GM12864 (cell line): ENCODE results near the gene TMEM63A.
"Not testable (repeated sequence)": the region's sequence is repeated elsewhere in the genome, so short reads cannot be mapped to it uniquely, and the experiment has no call there.

Experiments used
- DNase-seq: peaks from one replicate; pipeline ENCODE4 v3.0.0-alpha.2; 2011; ENCODE audit warnings: low read depth
- H3K4me3 ChIP-seq: 2 replicates; pipeline ENCODE4 v1.5.1; 2011; ENCODE audit warnings: mild to moderate bottlenecking, low read depth, low read length, control low read depth
- TF ChIP-seq, protein P1 (sequence below): IDR thresholded peaks from 2 replicates; pipeline ENCODE4 v1.5.1; 2011; ENCODE audit warnings: low read depth, mild to moderate bottlenecking, moderate library complexity, low read length, control low read depth, inconsistent platforms; ENCODE audit errors: missing control alignments

Gene TMEM63A

DNA sequence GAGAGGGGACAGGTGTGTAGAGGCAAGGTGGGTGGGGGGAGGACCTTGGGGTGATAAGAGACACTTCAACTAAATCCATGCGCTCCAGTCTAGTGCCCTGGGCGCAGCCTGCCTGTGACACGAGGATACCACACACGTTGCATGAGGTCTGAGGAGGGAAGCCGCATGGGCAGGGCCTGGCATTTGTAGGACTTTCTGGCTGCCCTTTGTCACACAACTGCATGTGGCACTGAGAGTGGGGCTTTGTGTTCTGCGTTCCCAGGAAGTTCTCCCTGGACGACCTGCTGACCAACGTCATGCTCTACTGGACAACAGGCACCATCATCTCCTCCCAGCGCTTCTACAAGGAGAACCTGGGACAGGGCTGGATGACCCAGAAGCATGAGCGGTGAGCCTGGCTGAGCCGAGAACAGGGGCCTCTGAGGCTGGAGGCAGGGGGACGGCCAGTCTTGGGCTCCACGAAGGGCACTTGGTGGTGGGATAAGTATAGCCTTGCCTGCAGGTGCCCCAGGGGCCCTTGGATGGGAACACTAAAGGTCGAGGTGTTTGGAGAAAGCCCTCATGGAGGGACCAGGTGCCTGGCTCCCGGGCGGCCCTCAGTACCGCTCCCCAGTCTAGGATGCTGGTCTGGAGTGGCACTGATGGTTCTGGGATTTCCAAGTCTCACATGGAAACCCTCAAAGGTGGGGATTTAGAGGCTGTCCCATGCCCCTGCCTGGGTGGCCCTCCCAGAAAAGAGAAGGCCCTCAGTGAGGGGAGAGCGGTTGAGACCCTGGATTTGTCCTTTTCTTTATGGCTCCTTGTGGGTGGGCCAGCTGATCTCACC, 37.7 kb downstream of the TMEM63A start:
- DNase-seq, result no peak
- no peak overlapping the region for H3K4me3 ChIP-seq
- TF ChIP-seq, protein P1, sequence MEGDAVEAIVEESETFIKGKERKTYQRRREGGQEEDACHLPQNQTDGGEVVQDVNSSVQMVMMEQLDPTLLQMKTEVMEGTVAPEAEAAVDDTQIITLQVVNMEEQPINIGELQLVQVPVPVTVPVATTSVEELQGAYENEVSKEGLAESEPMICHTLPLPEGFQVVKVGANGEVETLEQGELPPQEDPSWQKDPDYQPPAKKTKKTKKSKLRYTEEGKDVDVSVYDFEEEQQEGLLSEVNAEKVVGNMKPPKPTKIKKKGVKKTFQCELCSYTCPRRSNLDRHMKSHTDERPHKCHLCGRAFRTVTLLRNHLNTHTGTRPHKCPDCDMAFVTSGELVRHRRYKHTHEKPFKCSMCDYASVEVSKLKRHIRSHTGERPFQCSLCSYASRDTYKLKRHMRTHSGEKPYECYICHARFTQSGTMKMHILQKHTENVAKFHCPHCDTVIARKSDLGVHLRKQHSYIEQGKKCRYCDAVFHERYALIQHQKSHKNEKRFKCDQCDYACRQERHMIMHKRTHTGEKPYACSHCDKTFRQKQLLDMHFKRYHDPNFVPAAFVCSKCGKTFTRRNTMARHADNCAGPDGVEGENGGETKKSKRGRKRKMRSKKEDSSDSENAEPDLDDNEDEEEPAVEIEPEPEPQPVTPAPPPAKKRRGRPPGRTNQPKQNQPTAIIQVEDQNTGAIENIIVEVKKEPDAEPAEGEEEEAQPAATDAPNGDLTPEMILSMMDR, result no peak

DNA sequence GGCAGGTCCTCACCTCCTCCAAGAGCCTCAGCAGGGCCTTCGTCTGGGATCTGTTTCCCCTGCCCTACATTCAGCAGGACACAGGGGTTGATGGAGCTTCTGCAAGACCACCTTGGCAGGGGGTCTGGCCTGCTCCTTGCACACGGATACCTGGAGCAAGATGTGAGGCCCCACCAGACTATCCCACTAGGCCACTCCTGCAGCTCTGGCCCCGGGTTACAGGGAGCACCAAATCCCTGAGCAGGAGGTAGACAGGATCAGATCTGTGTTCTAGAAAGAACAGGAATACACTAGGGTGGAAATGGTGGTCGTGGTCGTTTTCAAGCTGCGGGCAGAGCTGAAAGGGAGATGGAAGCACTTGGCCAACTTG, 38.8 kb downstream of the TMEM63A start:
- H3K4me3 ChIP-seq, result no peak overlapping the region
- TF ChIP-seq, protein P1, result no peak
- DNase-seq, result no peak

DNA sequence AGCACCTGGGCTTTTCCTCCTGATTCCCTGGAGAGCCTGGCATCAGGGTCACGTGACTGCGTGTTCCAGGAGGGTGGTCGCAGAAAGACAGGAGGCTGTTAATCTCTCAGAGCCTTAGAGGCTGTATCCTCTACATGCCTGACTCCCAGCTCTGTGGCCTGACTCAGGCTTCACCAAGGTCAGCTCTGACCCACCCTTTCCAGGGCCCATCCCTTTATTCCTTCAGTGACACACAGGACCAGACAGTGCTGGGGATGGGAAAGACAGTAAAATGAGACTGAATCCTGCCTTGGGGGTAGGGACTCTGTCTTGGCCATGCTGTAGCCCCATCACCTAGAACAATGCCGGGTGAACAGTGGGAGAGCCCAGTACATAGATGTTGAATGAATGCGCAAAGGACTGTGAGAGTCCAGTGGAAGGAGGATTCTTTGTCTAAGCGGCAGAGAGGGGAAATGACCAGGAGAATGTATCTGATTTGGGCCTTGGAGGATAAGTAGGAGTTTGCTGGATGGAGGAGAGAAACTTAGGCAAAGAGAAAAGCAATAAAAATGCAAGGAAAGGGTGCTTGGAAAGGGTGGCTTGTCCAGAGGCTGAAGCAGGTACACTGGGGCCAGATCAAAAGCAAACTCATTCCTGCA, 39.3 kb downstream of the TMEM63A start:
- H3K4me3 ChIP-seq, result no peak overlapping the region
- DNase-seq, result no peak
- TF ChIP-seq, protein P1, result no peak

GRCh38 chr1:225842074-225842473, 40.1 kb downstream of the TMEM63A start:
- TF ChIP-seq, protein P1, result no peak
- H3K4me3 ChIP-seq, result no peak overlapping the region
- no peak for DNase-seq

- TF ChIP-seq, protein P1, result no peak
- no peak overlapping the region for H3K4me3 ChIP-seq
- no peak for DNase-seq
Observed at GRCh38 chr1:225840713-225841112, 41.5 kb downstream of the TMEM63A start.

- TF ChIP-seq, protein P1, result no peak
- DNase-seq, result no peak
- H3K4me3 ChIP-seq, result no peak overlapping the region
Observed at GRCh38 chr1:225840223-225840610, 42.0 kb downstream of the TMEM63A start.

GRCh38 chr1:225838793-225839192, 43.4 kb downstream of the TMEM63A start:
- no peak overlapping the region for H3K4me3 ChIP-seq
- TF ChIP-seq, protein P1, result no peak
- no peak for DNase-seq

DNA sequence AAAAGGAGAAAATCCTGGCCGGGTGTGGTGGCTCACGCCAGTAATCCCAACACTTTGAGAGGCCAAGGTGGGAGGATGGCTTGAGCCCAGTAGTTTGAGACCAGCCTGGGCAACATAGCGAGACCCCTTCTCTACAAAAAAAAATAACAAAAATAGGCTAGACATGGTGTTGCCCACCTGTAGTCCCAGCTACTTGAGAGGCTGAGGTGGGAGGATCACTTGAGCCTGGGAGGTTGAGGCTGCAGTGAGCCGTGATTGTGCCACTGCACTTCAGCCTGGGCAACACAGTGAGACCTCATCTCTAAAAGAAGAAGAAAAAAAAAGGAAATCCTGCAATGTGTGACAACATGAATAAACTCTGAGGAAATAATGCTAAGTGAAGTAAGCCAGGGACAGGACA, 45.9 kb downstream of the TMEM63A start:
- DNase-seq, H3K4me3 ChIP-seq: not testable (repeated sequence)
